GM12892 (cell line): ENCODE measurements around the gene CSK.

Source experiments
- POLR2A ChIP-seq: IDR thresholded peaks from 2 replicates; pipeline ENCODE4 v1.6.1; 2011; ENCODE audit warnings: low read depth, low read length, control low read depth
- POLR2AphosphoS5 ChIP-seq: IDR thresholded peaks from 2 replicates; pipeline ENCODE4 v1.6.1; 2011; ENCODE audit warnings: low read depth, low read length, control low read depth
- TAF1 ChIP-seq: IDR thresholded peaks from 2 replicates; pipeline ENCODE4 v1.6.1; 2011; ENCODE audit warnings: low read depth, mild to moderate bottlenecking, control low read depth, low read length, borderline replicate concordance

GRCh38 chr15:74826921-74827320, 45.0 kb downstream of the CSK start:
- no peak for TF ChIP-seq POLR2A
- TF ChIP-seq POLR2AphosphoS5: no peak
- TF ChIP-seq TAF1: no peak
